GM19468 (cell line): ENCODE results near the gene GGT7.

Source experiments
- ATAC-seq: cut with Tn5 transposase; IDR thresholded peaks from one replicate; pipeline ENCODE4 v1.9.1; 2021; ENCODE audit warnings: mild to moderate bottlenecking, moderate library complexity, moderate number of reproducible peaks; ENCODE audit not compliant: unreplicated experiment; ENCODE audit errors: extremely low read depth

Gene GGT7

DNA sequence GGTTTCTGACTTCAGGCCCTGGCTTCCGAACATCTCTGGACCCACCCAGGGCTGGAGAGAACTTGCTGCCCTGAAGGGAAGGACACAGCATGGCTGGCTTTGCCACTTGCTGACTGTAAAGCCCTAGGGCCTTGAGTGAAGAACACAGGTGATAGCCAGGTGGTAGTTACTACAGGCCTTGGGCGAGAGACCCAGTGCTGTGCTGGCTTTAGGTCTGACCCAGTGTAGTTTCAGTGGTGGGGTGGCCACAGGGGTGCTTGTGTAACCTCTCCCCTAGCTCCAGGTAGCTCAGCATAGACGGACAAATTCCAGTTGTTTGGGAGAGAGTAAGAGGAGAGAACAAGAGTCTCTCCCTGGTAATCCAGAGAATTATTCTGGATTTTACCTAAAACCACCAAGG lies 74.3 kb downstream of the GGT7 start:
- ATAC-seq: no peak

DNA sequence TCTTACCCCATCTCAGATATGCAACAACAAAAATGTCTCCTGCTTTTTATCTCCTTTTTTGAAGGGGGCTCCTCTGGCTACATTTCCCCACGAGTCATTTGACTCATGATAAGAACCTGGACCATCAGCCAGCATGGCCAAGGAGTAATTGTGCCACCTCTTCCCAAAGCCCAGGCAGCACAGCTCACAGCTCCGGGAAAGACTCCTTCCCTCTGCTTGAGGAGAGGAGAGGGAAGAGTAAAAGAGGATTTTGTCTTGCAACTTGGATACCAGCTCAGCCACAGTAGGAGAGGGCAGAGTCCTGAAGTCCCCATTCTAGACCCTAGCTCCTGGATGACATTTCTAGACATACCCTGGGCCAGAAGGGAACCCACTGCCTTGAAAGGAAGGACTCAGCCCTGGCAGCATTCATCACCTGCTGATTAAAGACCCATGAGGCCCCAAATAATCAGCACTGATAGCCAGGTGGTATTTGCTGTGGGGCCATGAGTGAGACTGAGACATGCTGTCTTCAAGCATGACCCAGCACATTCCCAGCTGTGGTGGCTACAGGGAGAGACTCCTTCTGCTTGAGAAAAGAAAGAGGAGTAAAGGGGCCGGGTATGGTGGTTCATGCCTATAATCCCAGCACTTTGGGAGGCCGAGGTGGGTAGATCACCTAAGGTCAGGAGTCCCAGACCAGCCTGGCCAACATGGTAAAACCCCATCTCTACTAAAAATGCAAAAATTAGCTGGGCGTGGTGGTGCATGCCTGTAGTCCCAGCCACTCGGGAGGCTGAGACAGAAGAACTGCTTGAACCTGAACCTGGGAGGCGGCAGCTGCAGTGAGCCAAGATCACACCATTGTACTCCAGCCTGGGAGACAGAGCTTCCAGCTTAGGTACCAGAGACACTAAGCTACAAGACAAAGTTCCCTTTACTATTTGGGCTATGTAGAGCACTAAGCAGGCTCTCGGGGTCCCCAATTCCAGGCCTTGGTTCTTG lies 75.4 kb downstream of the GGT7 start:
- no peak for ATAC-seq
